DND-41 (cell line): ENCODE data around the gene USP48.

Experiments used
- ATAC-seq: fragments of 200-7000 bp; cut with Tn5 transposase; 3 replicates; pipeline ENCODE4 v1.9.1; 2021; ENCODE audit warnings: low read depth; ENCODE audit not compliant: insufficient read depth
- DNase-seq: peaks from one replicate; pipeline ENCODE4 v3.0.0-alpha.2; 2020
- H2AFZ ChIP-seq: 2 replicates; pipeline ENCODE4 v1.6.0; 2012; ENCODE audit warnings: low read depth, low read length
- H3K27ac ChIP-seq: 2 replicates; pipeline ENCODE4 v1.5.1; 2012; ENCODE audit warnings: low read length, inconsistent platforms
- H3K27me3 ChIP-seq: fragments of 200-600 bp; sonication (generic); 2 replicates; pipeline ENCODE4 v1.6.0; 2012; ENCODE audit warnings: low read length, mild to moderate bottlenecking, inconsistent platforms; ENCODE audit not compliant: insufficient read depth, poor library complexity
- H3K36me3 ChIP-seq: 2 replicates; pipeline ENCODE4 v1.5.1; 2012; ENCODE audit warnings: low read length, inconsistent platforms; ENCODE audit not compliant: insufficient read depth
- H3K4me1 ChIP-seq: 2 replicates; pipeline ENCODE4 v1.5.1; 2012; ENCODE audit warnings: mild to moderate bottlenecking, low read length; ENCODE audit not compliant: insufficient read depth
- H3K4me2 ChIP-seq: 2 replicates; pipeline ENCODE4 v1.6.0; 2012; ENCODE audit warnings: mild to moderate bottlenecking, moderate library complexity, low read length, inconsistent platforms; ENCODE audit not compliant: insufficient read depth
- H3K4me3 ChIP-seq, 2 experiments: fragments of 200-600 bp in 1 of 2; shearing (Covaris generic) in 1 of 2; 2 replicates each; pipeline ENCODE4 v1.5.1; 2012 to 2016; ENCODE audit warnings: inconsistent platforms in 2 of 2, low read length in 2 of 2, mild to moderate bottlenecking in 2 of 2, low read depth in 1 of 2, moderate library complexity in 1 of 2
- H3K79me2 ChIP-seq: 2 replicates; pipeline ENCODE4 v1.6.0; 2012; ENCODE audit warnings: low read length, inconsistent platforms; ENCODE audit not compliant: insufficient read depth
- H3K9ac ChIP-seq: 2 replicates; pipeline ENCODE4 v1.6.0; 2012; ENCODE audit warnings: low read depth, mild to moderate bottlenecking, inconsistent platforms, low read length, moderate library complexity
- H3K9me3 ChIP-seq: 2 replicates; pipeline ENCODE4 v1.5.1; 2012; ENCODE audit warnings: low read length, moderate library complexity, mild to moderate bottlenecking, inconsistent platforms; ENCODE audit not compliant: insufficient read depth, severe bottlenecking
- H4K20me1 ChIP-seq: 2 replicates; pipeline ENCODE4 v1.6.0; 2012; ENCODE audit warnings: low read length; ENCODE audit not compliant: insufficient read depth
- CTCF ChIP-seq: IDR thresholded peaks from 2 replicates; pipeline ENCODE4 v1.5.1; 2012; ENCODE audit warnings: borderline replicate concordance, low read length, moderate library complexity, mild to moderate bottlenecking; ENCODE audit not compliant: poor library complexity, severe bottlenecking; ENCODE audit errors: extremely low read depth
- EZH2 ChIP-seq: IDR thresholded peaks from 3 replicates; pipeline ENCODE4 v1.6.1; 2012; ENCODE audit warnings: borderline replicate concordance, low read depth, mild to moderate bottlenecking, moderate library complexity, low read length, inconsistent platforms; ENCODE audit not compliant: severe bottlenecking

USP48 gene

DNA sequence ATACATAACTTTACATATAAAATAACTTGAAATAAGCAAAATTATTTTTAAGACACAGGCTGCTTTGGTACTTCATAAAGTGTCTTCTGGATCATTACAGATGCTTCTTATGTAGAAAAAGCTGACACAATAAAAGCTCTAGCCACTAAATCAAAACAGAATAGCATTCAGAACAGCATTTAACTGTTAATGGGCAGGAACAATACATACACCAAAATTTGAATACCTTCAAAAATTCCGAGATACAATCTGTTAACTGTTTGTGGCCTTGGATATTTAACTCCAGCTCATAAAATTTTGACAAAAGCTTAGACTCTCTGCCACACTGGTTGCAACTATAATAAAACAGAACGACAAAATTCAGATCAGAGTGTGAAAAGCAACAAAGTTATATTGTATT lies 31.7 kb downstream of the USP48 start:
- TF ChIP-seq CTCF = no peak
- no peak for TF ChIP-seq EZH2
- H4K20me1 ChIP-seq = peaks cover 4% of the 10 kb centered on the region; the same call in 1 of the 2 replicates
- peaks cover 4% of the 10 kb centered on the region; the same call in 1 of the 2 replicates for H3K79me2 ChIP-seq
- H2AFZ ChIP-seq = no peak overlapping the region
- H3K9me3 ChIP-seq = no peaks in the 10 kb centered on the region
- H3K27ac ChIP-seq = no peak overlapping the region
- H3K36me3 ChIP-seq = peaks cover 90% of the 10 kb centered on the region
- no peaks in the 10 kb centered on the region for H3K27me3 ChIP-seq
- DNase-seq (no peak), ATAC-seq (no peak)
- no peaks in the 10 kb centered on the region for H3K4me1 ChIP-seq
- no peak overlapping the region for H3K4me2 ChIP-seq
- H3K9ac ChIP-seq = no peak overlapping the region
- no peak overlapping the region for H3K4me3 ChIP-seq

- no peaks in the 10 kb centered on the region for H3K9me3 ChIP-seq
- H4K20me1 ChIP-seq = peaks cover 4% of the 10 kb centered on the region; the same call in 1 of the 2 replicates
- H3K27me3 ChIP-seq = no peaks in the 10 kb centered on the region
- DNase-seq = no peak
- no peak overlapping the region for H3K27ac ChIP-seq
- peaks cover 92% of the 10 kb centered on the region for H3K36me3 ChIP-seq
- H2AFZ ChIP-seq = no peak overlapping the region
- H3K4me3 ChIP-seq = no peak overlapping the region
- H3K4me2 ChIP-seq = no peak overlapping the region
- peaks cover 4% of the 10 kb centered on the region; the same call in 1 of the 2 replicates for H3K79me2 ChIP-seq
- no peak for ATAC-seq
- TF ChIP-seq EZH2 (no peak), CTCF (no peak)
- no peaks in the 10 kb centered on the region for H3K4me1 ChIP-seq
- no peak overlapping the region for H3K9ac ChIP-seq
Measured at GRCh38 chr1:21750841-21751240, 32.1 kb downstream of the USP48 start.

DNA sequence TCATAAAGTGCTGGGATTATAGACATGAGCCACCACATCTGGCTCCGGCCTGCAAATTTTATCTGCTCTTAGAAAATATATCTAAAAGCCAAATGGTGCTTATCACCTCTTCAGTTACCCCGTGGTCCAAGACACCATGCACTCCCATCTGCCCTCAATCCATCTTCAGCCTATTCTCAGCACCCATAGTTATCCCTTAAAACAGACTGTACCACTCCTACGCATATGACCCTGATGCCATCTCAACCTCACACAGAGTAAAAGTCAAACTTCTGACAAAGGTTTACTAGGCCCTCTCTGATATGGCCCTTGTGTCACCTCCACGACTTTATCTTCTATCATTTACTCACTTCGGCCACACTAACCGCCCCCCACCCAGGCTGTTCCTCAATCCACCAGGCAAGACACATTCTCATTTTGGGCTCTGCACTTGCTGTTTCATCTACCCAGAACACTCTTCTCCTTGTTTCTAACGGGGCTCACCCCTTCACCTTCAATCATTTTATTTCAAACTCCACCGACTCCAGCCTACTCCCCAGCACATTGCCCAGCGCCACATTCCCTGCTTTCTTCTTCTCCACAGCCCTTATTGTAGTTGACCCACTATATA lies 33.0 kb downstream of the USP48 start:
- Histone ChIP-seq H3K9ac (no peak overlapping the region), H3K27ac (no peak overlapping the region), H3K4me1 (no peaks in the 10 kb centered on the region), H3K4me2 (no peak overlapping the region), H3K9me3 (no peaks in the 10 kb centered on the region), H3K4me3 (no peak overlapping the region), H3K36me3 (peaks cover 88% of the 10 kb centered on the region), H4K20me1 (peaks cover 4% of the 10 kb centered on the region; the same call in 1 of the 2 replicates), H3K27me3 (no peaks in the 10 kb centered on the region), H3K79me2 (no peaks in the 10 kb centered on the region), H2AFZ (no peak overlapping the region)
- ATAC-seq (no peak), DNase-seq (no peak)
- no peak for TF ChIP-seq EZH2
- TF ChIP-seq CTCF = no peak
